IMR-90 (cell line): ENCODE results near the gene TMEM132A.

ENCODE experiments used
- BHLHE40 ChIP-seq: fragments of 150-350 bp; IDR thresholded peaks from 2 replicates; pipeline ENCODE4 v1.6.1; 2016; ENCODE audit warnings: mild to moderate bottlenecking, low read depth, low read length
- MAFK ChIP-seq: IDR thresholded peaks from 2 replicates; pipeline ENCODE4 v1.6.1; 2012; ENCODE audit warnings: low read depth, low read length, improper control_type of control experiment
- MAZ ChIP-seq: IDR thresholded peaks from 2 replicates; pipeline ENCODE4 v1.6.1; 2012; ENCODE audit warnings: low read depth, mild to moderate bottlenecking, low read length, improper control_type of control experiment, moderate library complexity, borderline replicate concordance
- POLR2A ChIP-seq: IDR thresholded peaks from 2 replicates; pipeline ENCODE4 v1.6.1; 2012; ENCODE audit warnings: mild to moderate bottlenecking, low read depth, low read length
- RAD21 ChIP-seq: IDR thresholded peaks from 2 replicates; pipeline ENCODE4 v1.6.1; 2012; ENCODE audit warnings: low read length, improper control_type of control experiment
- RFX5 ChIP-seq: IDR thresholded peaks from 2 replicates; pipeline ENCODE4 v1.8.0; 2012; ENCODE audit warnings: low read depth, mild to moderate bottlenecking, low read length, moderate library complexity
- TF ChIP-seq, protein P1 (sequence below): conservative IDR thresholded peaks from 2 replicates; pipeline ENCODE4 v1.5.1; 2012; ENCODE audit warnings: mild to moderate bottlenecking, low read depth, low read length, improper control_type of control experiment
- TF ChIP-seq, protein P2 (sequence below): fragments of 150-350 bp; IDR thresholded peaks from 2 replicates; pipeline ENCODE4 v1.6.1; 2017; ENCODE audit warnings: mild to moderate bottlenecking, antibody characterized with exemption, low read length, low read depth
- TF ChIP-seq, protein P3 (sequence below): fragments of 150-350 bp; IDR thresholded peaks from 2 replicates; pipeline ENCODE4 v1.6.1; 2016; ENCODE audit warnings: low read depth, mild to moderate bottlenecking, low read length, moderate library complexity, borderline replicate concordance

DNA sequence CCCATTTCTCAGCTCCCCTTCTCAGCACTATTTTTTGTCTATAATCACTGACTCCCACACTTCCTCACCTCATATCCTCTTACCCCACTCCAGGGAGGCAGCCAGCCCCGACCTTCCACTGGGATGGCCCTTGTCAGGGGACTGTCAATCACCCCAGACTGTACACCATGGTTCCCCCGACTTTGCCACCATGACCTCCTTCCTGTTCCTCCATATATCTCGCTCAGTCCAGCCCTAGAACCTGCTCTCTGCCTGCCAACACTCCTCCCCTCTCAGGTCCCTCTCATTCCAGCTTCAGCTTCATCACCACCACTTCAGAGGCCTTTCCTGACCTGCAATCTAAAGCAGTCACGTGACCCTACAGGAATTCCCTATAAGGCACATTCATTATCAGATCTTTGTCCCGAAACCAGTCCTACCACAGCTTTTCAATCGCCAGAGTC lies 34.4 kb upstream of the TMEM132A start:
- TF ChIP-seq, protein P1, sequence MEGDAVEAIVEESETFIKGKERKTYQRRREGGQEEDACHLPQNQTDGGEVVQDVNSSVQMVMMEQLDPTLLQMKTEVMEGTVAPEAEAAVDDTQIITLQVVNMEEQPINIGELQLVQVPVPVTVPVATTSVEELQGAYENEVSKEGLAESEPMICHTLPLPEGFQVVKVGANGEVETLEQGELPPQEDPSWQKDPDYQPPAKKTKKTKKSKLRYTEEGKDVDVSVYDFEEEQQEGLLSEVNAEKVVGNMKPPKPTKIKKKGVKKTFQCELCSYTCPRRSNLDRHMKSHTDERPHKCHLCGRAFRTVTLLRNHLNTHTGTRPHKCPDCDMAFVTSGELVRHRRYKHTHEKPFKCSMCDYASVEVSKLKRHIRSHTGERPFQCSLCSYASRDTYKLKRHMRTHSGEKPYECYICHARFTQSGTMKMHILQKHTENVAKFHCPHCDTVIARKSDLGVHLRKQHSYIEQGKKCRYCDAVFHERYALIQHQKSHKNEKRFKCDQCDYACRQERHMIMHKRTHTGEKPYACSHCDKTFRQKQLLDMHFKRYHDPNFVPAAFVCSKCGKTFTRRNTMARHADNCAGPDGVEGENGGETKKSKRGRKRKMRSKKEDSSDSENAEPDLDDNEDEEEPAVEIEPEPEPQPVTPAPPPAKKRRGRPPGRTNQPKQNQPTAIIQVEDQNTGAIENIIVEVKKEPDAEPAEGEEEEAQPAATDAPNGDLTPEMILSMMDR = no peak
- TF ChIP-seq POLR2A = no peak
- no peak for TF ChIP-seq MAFK
- no peak for TF ChIP-seq RFX5
- TF ChIP-seq BHLHE40 = no peak
- TF ChIP-seq, protein P2, sequence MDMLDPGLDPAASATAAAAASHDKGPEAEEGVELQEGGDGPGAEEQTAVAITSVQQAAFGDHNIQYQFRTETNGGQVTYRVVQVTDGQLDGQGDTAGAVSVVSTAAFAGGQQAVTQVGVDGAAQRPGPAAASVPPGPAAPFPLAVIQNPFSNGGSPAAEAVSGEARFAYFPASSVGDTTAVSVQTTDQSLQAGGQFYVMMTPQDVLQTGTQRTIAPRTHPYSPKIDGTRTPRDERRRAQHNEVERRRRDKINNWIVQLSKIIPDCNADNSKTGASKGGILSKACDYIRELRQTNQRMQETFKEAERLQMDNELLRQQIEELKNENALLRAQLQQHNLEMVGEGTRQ = no peak
- TF ChIP-seq RAD21 = no peak
- TF ChIP-seq, protein P3, sequence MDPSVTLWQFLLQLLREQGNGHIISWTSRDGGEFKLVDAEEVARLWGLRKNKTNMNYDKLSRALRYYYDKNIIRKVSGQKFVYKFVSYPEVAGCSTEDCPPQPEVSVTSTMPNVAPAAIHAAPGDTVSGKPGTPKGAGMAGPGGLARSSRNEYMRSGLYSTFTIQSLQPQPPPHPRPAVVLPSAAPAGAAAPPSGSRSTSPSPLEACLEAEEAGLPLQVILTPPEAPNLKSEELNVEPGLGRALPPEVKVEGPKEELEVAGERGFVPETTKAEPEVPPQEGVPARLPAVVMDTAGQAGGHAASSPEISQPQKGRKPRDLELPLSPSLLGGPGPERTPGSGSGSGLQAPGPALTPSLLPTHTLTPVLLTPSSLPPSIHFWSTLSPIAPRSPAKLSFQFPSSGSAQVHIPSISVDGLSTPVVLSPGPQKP = no peak
- TF ChIP-seq MAZ = no peak
